CD4-positive, alpha-beta T cell (primary cell): ENCODE results near the gene AMDHD2. TPM values are rescaled to one million over a fixed set of nuclear protein-coding genes. Genes with fewer than 3 reads are reported as not detected.
A peak's percentile ranks its signal among the peaks of the same experiment; 100 is the strongest.

Experiments
- ATAC-seq: fragments of 200-7000 bp; cut with Tn5 transposase; one replicate; pipeline ENCODE4 v1.10.0; 2022; ENCODE audit warnings: mild to moderate bottlenecking; ENCODE audit not compliant: poor library complexity
- CTCF ChIA-PET: fragments of 350-600 bp; sonication (Branson Sonifier 250); formaldehyde crosslinking; loops from one replicate; lab custom pipeline; 2021; ENCODE audit warnings: antibody characterized with exemption, inconsistent platforms; lab: Charles Lee
- POLR2A ChIA-PET: fragments of 350-600 bp; sonication (Branson Sonifier 250); formaldehyde crosslinking; loops from one replicate; lab custom pipeline; 2021; ENCODE audit warnings: antibody characterized with exemption, inconsistent platforms; lab: Charles Lee
- DNase-seq, 14 experiments: peaks; one replicate each; pipeline ENCODE4 v3.0.0-alpha.2; 2013 to 2020; ENCODE audit warnings: mixed read lengths in 2 of 14
- H3K27ac ChIP-seq, 2 donors: one replicate each; pipeline versions ENCODE4 v1.5.1 to v1.7.0; 2013; ENCODE audit warnings: low read length in 2 of 2, low read depth in 1 of 2, mild to moderate bottlenecking in 1 of 2
- H3K27me3 ChIP-seq, 2 experiments: 1 replicate in 1 of 2; 2 replicates in 1 of 2; pipeline versions ENCODE4 v1.6.1 to v1.7.0; 2013; ENCODE audit warnings: low read length in 2 of 2, control low read depth in 1 of 2, mild to moderate bottlenecking in 1 of 2, moderate library complexity in 1 of 2; ENCODE audit not compliant: insufficient read depth in 2 of 2, control insufficient read depth in 1 of 2
- H3K36me3 ChIP-seq: one replicate; pipeline ENCODE4 v1.6.1; 2013; ENCODE audit warnings: low read length, control low read depth; ENCODE audit not compliant: insufficient read depth
- H3K4me1 ChIP-seq: one replicate; pipeline ENCODE4 v1.6.1; 2013; ENCODE audit warnings: low read length, control low read depth; ENCODE audit not compliant: insufficient read depth
- H3K4me3 ChIP-seq: one replicate; pipeline ENCODE4 v1.5.1; 2013; ENCODE audit warnings: mild to moderate bottlenecking, low read length, moderate library complexity
- H3K9me3 ChIP-seq, 2 experiments: 1 replicate in 1 of 2; 2 replicates in 1 of 2; pipeline versions ENCODE4 v1.6.1 to v1.7.0; 2013; ENCODE audit warnings: low read length in 2 of 2, mild to moderate bottlenecking in 2 of 2, control low read depth in 1 of 2, moderate library complexity in 1 of 2; ENCODE audit not compliant: control insufficient read depth in 1 of 2, insufficient read depth in 1 of 2
- H3K27ac Mint-ChIP-seq: one replicate; pipeline ENCODE4 v1.8.0; 2020; ENCODE audit warnings: mixed read lengths
- H3K27me3 Mint-ChIP-seq: one replicate; pipeline ENCODE4 v1.8.0; 2021; ENCODE audit warnings: mixed read lengths
- H3K36me3 Mint-ChIP-seq: one replicate; pipeline ENCODE4 v1.8.0; 2021; ENCODE audit warnings: low read depth, mixed read lengths
- H3K4me1 Mint-ChIP-seq: one replicate; pipeline ENCODE4 v1.8.0; 2021; ENCODE audit warnings: low read depth, mixed read lengths
- H3K4me3 Mint-ChIP-seq: one replicate; pipeline ENCODE4 v1.8.0; 2020; ENCODE audit warnings: mild to moderate bottlenecking, mixed read lengths
- H3K9me3 Mint-ChIP-seq: one replicate; pipeline ENCODE4 v1.8.0; 2020; ENCODE audit warnings: mixed read lengths
- intact Hi-C, 2 experiments: fragments of 100-400 bp; cut with DNase I in 1 of 2; cut with micrococcal nuclease in 1 of 2; formaldehyde crosslinking; loops; one replicate each; pipeline versions ENCODE4 v1.15.1 to v1.9.0; 2023 to 2025; cut with DNase I, micrococcal nuclease
- total RNA-seq, 174 experiments: library from RNA in 2 of 174; stranded (reverse) in 2 of 174; gene quantifications; one replicate each; pipeline ENCODE4 v1.2.3 and lab custom pipeline; 2021 to 2026
- TF ChIP-seq, protein P1 (sequence below): fragments of 200-600 bp; IDR thresholded peaks from one replicate; pipeline ENCODE4 v1.8.0; 2022; ENCODE audit warnings: antibody characterized with exemption, mild to moderate bottlenecking

AMDHD2 gene
- total RNA-seq, 2 experiments from 2014 or later, result 171 to 177 TPM

DNA sequence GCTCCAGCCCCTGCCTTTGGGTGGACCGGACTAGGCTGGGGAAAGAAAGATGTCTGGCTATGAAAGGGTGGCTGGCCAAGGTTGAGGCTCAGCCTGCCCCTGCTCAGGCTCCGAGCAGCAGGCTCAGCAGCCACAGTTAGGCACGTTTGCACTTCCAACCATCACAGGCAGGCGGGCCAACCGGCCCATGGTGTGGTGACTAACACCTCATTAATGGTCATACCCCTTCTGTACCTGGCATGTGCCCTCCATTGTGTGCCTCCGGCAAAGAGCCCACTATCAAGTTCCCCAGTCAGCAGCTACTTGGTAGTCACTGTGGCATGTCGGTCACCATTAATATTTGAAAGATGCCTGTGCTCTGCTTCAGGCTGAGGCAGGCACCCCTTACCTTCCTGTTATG lies 38.5 kb upstream of the AMDHD2 start:
- ATAC-seq (no peak), DNase-seq (no peak)
- no peaks in the 10 kb centered on the region for H3K36me3 Mint-ChIP-seq
- POLR2A ChIA-PET, result no interaction called here
- H3K9me3 ChIP-seq, result no peaks in the 10 kb centered on the region
- CTCF ChIA-PET, result no interaction called here
- H3K4me1 Mint-ChIP-seq, result peaks cover 8% of the 10 kb centered on the region
- TF ChIP-seq, protein P1, sequence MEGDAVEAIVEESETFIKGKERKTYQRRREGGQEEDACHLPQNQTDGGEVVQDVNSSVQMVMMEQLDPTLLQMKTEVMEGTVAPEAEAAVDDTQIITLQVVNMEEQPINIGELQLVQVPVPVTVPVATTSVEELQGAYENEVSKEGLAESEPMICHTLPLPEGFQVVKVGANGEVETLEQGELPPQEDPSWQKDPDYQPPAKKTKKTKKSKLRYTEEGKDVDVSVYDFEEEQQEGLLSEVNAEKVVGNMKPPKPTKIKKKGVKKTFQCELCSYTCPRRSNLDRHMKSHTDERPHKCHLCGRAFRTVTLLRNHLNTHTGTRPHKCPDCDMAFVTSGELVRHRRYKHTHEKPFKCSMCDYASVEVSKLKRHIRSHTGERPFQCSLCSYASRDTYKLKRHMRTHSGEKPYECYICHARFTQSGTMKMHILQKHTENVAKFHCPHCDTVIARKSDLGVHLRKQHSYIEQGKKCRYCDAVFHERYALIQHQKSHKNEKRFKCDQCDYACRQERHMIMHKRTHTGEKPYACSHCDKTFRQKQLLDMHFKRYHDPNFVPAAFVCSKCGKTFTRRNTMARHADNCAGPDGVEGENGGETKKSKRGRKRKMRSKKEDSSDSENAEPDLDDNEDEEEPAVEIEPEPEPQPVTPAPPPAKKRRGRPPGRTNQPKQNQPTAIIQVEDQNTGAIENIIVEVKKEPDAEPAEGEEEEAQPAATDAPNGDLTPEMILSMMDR, result no peak
- H3K9me3 Mint-ChIP-seq, result no peaks in the 10 kb centered on the region
- no peak overlapping the region for H3K4me3 Mint-ChIP-seq
- no peaks in the 10 kb centered on the region for H3K27me3 Mint-ChIP-seq
- no peaks in the 10 kb centered on the region for H3K36me3 ChIP-seq
- no peak overlapping the region for H3K27ac ChIP-seq
- intact Hi-C loops, result no loop called here
- no peak overlapping the region for H3K27ac Mint-ChIP-seq
- H3K4me1 ChIP-seq, result peaks cover 4% of the 10 kb centered on the region
- no peaks in the 10 kb centered on the region for H3K27me3 ChIP-seq
- H3K4me3 ChIP-seq, result no peak overlapping the region

DNA sequence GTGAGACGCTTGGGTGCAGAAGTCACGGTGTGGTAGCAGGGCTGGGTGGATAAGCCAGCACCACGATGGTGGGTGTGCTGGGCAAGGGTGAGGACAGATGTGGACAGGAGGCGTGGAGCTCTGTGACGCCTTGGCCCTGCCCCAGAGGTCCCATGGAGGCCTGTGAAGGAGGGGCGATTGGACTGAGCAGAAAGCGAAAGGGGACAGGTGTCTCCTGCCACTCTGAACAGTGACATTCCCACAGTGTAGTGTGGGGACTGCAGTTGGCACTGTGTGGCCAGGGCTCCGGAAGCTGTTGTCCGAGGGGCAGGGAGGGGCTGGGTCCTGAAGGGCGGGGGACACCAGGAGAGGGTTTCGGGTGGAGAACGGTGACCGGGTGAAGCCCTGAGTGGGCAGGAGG lies 37.9 kb upstream of the AMDHD2 start:
- ATAC-seq (no peak), DNase-seq (no peak)
- H3K27me3 ChIP-seq, result no peaks in the 10 kb centered on the region
- peaks cover 10% of the 10 kb centered on the region for H3K4me1 ChIP-seq
- no peaks in the 10 kb centered on the region for H3K9me3 ChIP-seq
- CTCF ChIA-PET, result no interaction called here
- Mint-ChIP-seq H3K36me3 (no peaks in the 10 kb centered on the region), H3K27ac (no peak overlapping the region), H3K27me3 (no peaks in the 10 kb centered on the region), H3K4me1 (peaks cover 8% of the 10 kb centered on the region), H3K9me3 (no peaks in the 10 kb centered on the region), H3K4me3 (no peak overlapping the region)
- POLR2A ChIA-PET, result no interaction called here
- TF ChIP-seq, protein P1, result no peak
- no peak overlapping the region for H3K4me3 ChIP-seq
- H3K27ac ChIP-seq, result no peak overlapping the region
- intact Hi-C loops, result no loop called here
- H3K36me3 ChIP-seq, result no peaks in the 10 kb centered on the region

DNA sequence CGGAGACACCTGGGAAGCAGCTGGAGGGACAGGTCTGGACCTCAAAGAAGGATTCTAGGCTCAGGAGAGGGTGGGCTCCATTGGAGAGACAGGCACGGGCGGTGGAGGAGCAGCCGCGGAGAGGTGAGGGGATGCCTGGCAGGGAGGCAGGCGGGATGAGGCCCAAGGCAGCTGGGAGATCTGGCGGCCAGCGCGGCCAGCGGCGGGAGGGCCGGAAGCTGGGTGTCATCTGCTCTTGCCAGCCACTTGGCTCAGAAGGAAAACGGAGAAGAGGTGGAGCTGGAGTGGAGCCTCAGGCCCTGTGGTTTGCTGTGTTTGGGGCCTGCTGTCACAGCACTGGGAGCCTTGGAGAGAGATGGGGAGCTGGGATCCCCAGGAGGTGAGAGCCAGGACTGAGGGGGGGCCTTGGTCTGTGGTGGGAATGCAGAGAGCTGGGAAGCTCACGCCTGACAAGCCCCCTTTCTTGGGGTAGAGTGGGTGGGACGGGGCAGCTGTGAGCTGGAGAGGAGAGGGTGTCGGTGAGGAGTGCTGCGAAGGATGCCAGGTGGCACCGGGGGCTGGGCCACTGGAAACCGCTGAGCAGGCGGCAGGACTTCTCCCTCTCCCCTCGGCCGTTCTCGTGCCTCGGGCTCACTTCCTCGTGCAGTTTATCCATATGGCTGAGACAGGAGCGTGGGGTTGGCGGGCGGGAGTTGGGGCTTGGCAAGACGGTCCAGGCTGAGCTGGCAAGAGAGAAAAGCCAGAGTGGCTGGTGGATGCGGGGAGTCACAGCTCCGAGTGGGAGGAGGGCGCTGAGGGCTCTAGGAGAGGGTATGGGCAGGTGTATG lies 37.2 kb upstream of the AMDHD2 start:
- POLR2A ChIA-PET, result no interaction called here
- H3K27me3 Mint-ChIP-seq, result no peaks in the 10 kb centered on the region

More for the DNA sequence above, 37.2 kb upstream of the AMDHD2 start:
- no peak for ATAC-seq
- H3K36me3 Mint-ChIP-seq, result no peaks in the 10 kb centered on the region
- intact Hi-C loops, result no loop called here
- no peaks in the 10 kb centered on the region for H3K9me3 Mint-ChIP-seq
- CTCF ChIA-PET, result no interaction called here
- H3K36me3 ChIP-seq, result no peaks in the 10 kb centered on the region
- H3K4me3 Mint-ChIP-seq, result no peak overlapping the region
- H3K4me3 ChIP-seq, result no peak overlapping the region
- H3K27ac ChIP-seq, result no peak overlapping the region
- no peaks in the 10 kb centered on the region for H3K9me3 ChIP-seq
- no peak overlapping the region for H3K27ac Mint-ChIP-seq
- TF ChIP-seq, protein P1, result no peak
- H3K4me1 Mint-ChIP-seq, result peaks cover 12% of the 10 kb centered on the region
- peak in 1 of 14 experiments; percentile 22 for DNase-seq
- peaks cover 16% of the 10 kb centered on the region for H3K4me1 ChIP-seq
- no peaks in the 10 kb centered on the region for H3K27me3 ChIP-seq
